ENCODE data around the gene S100A4.

S100A4 gene

GRCh38 chr1:153532769-153533599 lies 12.6 kb downstream of the S100A4 start:
- Histone ChIP-seq H3K27ac (peak overlapping the region; percentile 92), H3K4me3 (ENCODE audit: low read depth in 1 of 2, low read length in 1 of 2) (peak overlapping the region; percentile 75 to 91), H3K4me1 (ENCODE audit: control insufficient read depth in 1 of 2, insufficient read depth in 1 of 2, low read depth in 1 of 2, low read length in 1 of 2) (peaks cover 53 to 64% of the 10 kb centered on the region in 2 experiments), H3K36me3 (peaks cover 14% of the 10 kb centered on the region), H3K27me3 (no peaks in the 10 kb centered on the region), H3K9me3 (no peaks in the 10 kb centered on the region)
- TF ChIP-seq, protein P1, sequence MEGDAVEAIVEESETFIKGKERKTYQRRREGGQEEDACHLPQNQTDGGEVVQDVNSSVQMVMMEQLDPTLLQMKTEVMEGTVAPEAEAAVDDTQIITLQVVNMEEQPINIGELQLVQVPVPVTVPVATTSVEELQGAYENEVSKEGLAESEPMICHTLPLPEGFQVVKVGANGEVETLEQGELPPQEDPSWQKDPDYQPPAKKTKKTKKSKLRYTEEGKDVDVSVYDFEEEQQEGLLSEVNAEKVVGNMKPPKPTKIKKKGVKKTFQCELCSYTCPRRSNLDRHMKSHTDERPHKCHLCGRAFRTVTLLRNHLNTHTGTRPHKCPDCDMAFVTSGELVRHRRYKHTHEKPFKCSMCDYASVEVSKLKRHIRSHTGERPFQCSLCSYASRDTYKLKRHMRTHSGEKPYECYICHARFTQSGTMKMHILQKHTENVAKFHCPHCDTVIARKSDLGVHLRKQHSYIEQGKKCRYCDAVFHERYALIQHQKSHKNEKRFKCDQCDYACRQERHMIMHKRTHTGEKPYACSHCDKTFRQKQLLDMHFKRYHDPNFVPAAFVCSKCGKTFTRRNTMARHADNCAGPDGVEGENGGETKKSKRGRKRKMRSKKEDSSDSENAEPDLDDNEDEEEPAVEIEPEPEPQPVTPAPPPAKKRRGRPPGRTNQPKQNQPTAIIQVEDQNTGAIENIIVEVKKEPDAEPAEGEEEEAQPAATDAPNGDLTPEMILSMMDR (IDR thresholded peaks at IDR 0.05): peak; percentile 92

- H3K4me3 ChIP-seq (ENCODE audit: low read depth in 1 of 2, low read length in 1 of 2): peak overlapping the region; percentile 75 to 91
- no peaks in the 10 kb centered on the region for H3K27me3 ChIP-seq
- H3K27ac ChIP-seq: peak overlapping the region; percentile 92
- peaks cover 14% of the 10 kb centered on the region for H3K36me3 ChIP-seq
- TF ChIP-seq, protein P1 (IDR thresholded peaks at IDR 0.05): no peak
- H3K9me3 ChIP-seq: no peaks in the 10 kb centered on the region
- peaks cover 58 to 68% of the 10 kb centered on the region in 2 experiments for H3K4me1 ChIP-seq (ENCODE audit: control insufficient read depth in 1 of 2, insufficient read depth in 1 of 2, low read depth in 1 of 2, low read length in 1 of 2)
Observed at GRCh38 chr1:153532181-153532580, 13.4 kb downstream of the S100A4 start.

GRCh38 chr1:153531638-153532037 lies 14.0 kb downstream of the S100A4 start:
- H3K4me3 ChIP-seq (ENCODE audit: low read depth in 1 of 2, low read length in 1 of 2): no peak overlapping the region
- H3K36me3 ChIP-seq: peaks cover 14% of the 10 kb centered on the region
- H3K4me1 ChIP-seq (ENCODE audit: control insufficient read depth in 1 of 2, insufficient read depth in 1 of 2, low read depth in 1 of 2, low read length in 1 of 2): peaks cover 53 to 68% of the 10 kb centered on the region in 2 experiments
- peak overlapping the region; percentile 92 for H3K27ac ChIP-seq
- TF ChIP-seq, protein P1 (IDR thresholded peaks at IDR 0.05): no peak
- H3K27me3 ChIP-seq: no peaks in the 10 kb centered on the region
- H3K9me3 ChIP-seq: no peaks in the 10 kb centered on the region

DNA sequence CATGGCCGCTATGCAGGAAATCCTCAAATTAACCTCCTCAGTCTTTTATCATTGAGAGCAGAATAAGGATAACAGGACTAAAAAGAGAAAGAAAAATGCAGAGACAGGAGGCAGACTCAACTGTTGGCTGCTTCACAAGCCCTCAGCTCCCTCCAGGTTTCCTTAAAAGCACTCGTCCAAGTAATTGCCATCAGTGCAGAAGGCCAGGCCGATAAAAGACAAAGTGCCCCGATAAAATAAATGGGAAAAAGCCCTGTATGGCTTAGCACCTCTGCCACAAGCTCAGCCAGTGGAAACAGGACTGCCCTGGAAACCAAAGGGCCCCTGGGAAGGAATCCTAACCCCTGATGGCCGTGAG lies 17.9 kb downstream of the S100A4 start:
- peaks cover 26 to 40% of the 10 kb centered on the region in 2 experiments for H3K4me1 ChIP-seq (ENCODE audit: control insufficient read depth in 1 of 2, insufficient read depth in 1 of 2, low read depth in 1 of 2, low read length in 1 of 2)
- TF ChIP-seq, protein P1 (IDR thresholded peaks at IDR 0.05): no peak
- no peaks in the 10 kb centered on the region for H3K9me3 ChIP-seq
- no peaks in the 10 kb centered on the region for H3K27me3 ChIP-seq
- no peak overlapping the region for H3K27ac ChIP-seq
- H3K4me3 ChIP-seq (ENCODE audit: low read depth in 1 of 2, low read length in 1 of 2): no peak overlapping the region
- no peaks in the 10 kb centered on the region for H3K36me3 ChIP-seq

- no peaks in the 10 kb centered on the region for H3K9me3 ChIP-seq
- H3K4me1 ChIP-seq (ENCODE audit: control insufficient read depth in 1 of 2, insufficient read depth in 1 of 2, low read depth in 1 of 2, low read length in 1 of 2): peaks cover 21 to 35% of the 10 kb centered on the region in 2 experiments
- H3K27me3 ChIP-seq: no peaks in the 10 kb centered on the region
- no peak overlapping the region for H3K4me3 ChIP-seq (ENCODE audit: low read depth in 1 of 2, low read length in 1 of 2)
- peak overlapping the region; percentile 49 for H3K27ac ChIP-seq
- no peaks in the 10 kb centered on the region for H3K36me3 ChIP-seq
- TF ChIP-seq, protein P1 (IDR thresholded peaks at IDR 0.05): no peak
Observed at GRCh38 chr1:153527023-153527682, 18.5 kb downstream of the S100A4 start.

All from neutrophil (primary cell).